ENCODE data around the gene MLN. TPM values are rescaled to one million over a fixed set of nuclear protein-coding genes. Genes with fewer than 3 reads are reported as not detected.

The MLN gene
- total RNA-seq, 1 experiment from 2014 or later: not detected

DNA sequence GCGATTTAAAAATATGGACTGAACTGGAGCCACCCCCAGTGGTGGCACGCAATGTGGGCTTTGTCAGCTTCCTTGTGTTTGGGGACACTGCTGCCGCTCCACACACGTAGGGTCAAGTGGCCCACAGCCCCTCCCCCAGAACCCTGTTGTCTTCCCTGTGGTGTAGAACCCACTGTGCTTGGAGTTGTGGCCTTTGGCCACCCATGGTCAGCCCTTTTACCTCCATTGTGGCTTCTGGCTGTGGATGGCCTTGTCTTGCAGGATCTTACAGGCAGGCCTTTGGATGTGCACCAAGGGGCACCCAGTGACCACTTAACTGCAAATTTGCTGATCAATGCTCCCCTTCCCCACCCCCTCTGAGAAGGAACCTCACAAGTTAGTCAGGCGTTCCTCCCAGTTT, 12.9 kb downstream of the MLN start:
- H3K9me3 Mint-ChIP-seq: no peaks in the 10 kb centered on the region
- H2BK15ac ChIP-seq (ENCODE audit: low read depth, low read length): no peak overlapping the region
- no peak overlapping the region for H3K56ac ChIP-seq (ENCODE audit: insufficient read length, low read depth, low read length)
- H4K91ac ChIP-seq (ENCODE audit: insufficient read length, low read depth, low read length): no peak overlapping the region
- peaks cover 2 to 7% (median 5%) of the 10 kb centered on the region in 3 experiments; a peak in 5 of 7 replicates for H3K36me3 Mint-ChIP-seq (ENCODE audit: insufficient read depth in 1 of 3, low read depth in 3 of 3)
- H3K23me2 ChIP-seq (ENCODE audit: insufficient read length, low read depth, low read length, poor library complexity, severe bottlenecking): peaks cover 8% of the 10 kb centered on the region
- H3K18ac ChIP-seq (ENCODE audit: insufficient read length, low read depth, low read length): no peak overlapping the region
- peak overlapping the region; percentile 47 to 89 (median 78); a peak in 5 of 7 replicates for H3K27ac Mint-ChIP-seq
- H3K79me1 ChIP-seq (ENCODE audit: insufficient read depth, low read depth, low read length, poor library complexity, severe bottlenecking): no peaks in the 10 kb centered on the region
- WGBS (ENCODE audit: extremely low coverage, insufficient read length, low lambda C conversion rate): no CpG with 5 or more reads among the region's 5 CpGs
- no peak overlapping the region for H3K14ac ChIP-seq (ENCODE audit: insufficient read depth, low read length)
- H3K27me3 ChIP-seq (ENCODE audit: insufficient read depth, low read length): no peaks in the 10 kb centered on the region
- H2BK5ac ChIP-seq (ENCODE audit: insufficient read length, low read length): no peak overlapping the region
- no peak for DNase-seq
- peak overlapping the region in 1 of 2 experiments; percentile 37; a peak in 1 of 5 replicates for H3K4me3 Mint-ChIP-seq
- no peak overlapping the region for H2BK120ac ChIP-seq (ENCODE audit: low read depth, low read length, poor library complexity, severe bottlenecking)
- H3K27ac ChIP-seq (ENCODE audit: insufficient read length, low read depth, low read length): no peak overlapping the region
- TF ChIP-seq, protein P1, sequence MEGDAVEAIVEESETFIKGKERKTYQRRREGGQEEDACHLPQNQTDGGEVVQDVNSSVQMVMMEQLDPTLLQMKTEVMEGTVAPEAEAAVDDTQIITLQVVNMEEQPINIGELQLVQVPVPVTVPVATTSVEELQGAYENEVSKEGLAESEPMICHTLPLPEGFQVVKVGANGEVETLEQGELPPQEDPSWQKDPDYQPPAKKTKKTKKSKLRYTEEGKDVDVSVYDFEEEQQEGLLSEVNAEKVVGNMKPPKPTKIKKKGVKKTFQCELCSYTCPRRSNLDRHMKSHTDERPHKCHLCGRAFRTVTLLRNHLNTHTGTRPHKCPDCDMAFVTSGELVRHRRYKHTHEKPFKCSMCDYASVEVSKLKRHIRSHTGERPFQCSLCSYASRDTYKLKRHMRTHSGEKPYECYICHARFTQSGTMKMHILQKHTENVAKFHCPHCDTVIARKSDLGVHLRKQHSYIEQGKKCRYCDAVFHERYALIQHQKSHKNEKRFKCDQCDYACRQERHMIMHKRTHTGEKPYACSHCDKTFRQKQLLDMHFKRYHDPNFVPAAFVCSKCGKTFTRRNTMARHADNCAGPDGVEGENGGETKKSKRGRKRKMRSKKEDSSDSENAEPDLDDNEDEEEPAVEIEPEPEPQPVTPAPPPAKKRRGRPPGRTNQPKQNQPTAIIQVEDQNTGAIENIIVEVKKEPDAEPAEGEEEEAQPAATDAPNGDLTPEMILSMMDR (conservative IDR thresholded peaks at IDR 0.05): no peak
- peaks cover 5% of the 10 kb centered on the region; the same call in 1 of the 2 replicates for H3K79me2 ChIP-seq (ENCODE audit: insufficient read depth, low read length)
- no peak overlapping the region for H3T11ph ChIP-seq (ENCODE audit: low read length)
- no peak overlapping the region for H3K23ac ChIP-seq (ENCODE audit: insufficient read length, low read depth, low read length)
- H3K9ac ChIP-seq (ENCODE audit: extremely low read depth, insufficient read length, low read length): no peak overlapping the region
- H3K9me3 ChIP-seq (ENCODE audit: control insufficient read depth, low read depth, low read length): no peaks in the 10 kb centered on the region
- H2AK5ac ChIP-seq (ENCODE audit: insufficient read length, low read length): no peak overlapping the region
- no peak overlapping the region for H4K8ac ChIP-seq (replicated peaks; ENCODE audit: insufficient read length, low read depth, low read length)
- no peak overlapping the region for H3K4me2 ChIP-seq (ENCODE audit: insufficient read depth, insufficient read length, low read length)
- H3K27me3 Mint-ChIP-seq (ENCODE audit: low read depth): no peaks in the 10 kb centered on the region; the same call in 1 of the 2 replicates
- H2BK20ac ChIP-seq (ENCODE audit: low read depth, low read length, poor library complexity, severe bottlenecking): no peak overlapping the region
- no peak overlapping the region for H4K5ac ChIP-seq (ENCODE audit: insufficient read length, low read depth, low read length)
- no peaks in the 10 kb centered on the region for H4K20me1 ChIP-seq (ENCODE audit: control insufficient read depth, insufficient read depth, insufficient read length)
- no peak overlapping the region for H2AFZ ChIP-seq (ENCODE audit: low read length)
- H3K4ac ChIP-seq (ENCODE audit: low read depth, low read length): no peak overlapping the region
- no peak overlapping the region for H2BK12ac ChIP-seq (ENCODE audit: insufficient read length, low read depth, low read length)
- H3K4me1 ChIP-seq (ENCODE audit: insufficient read depth, low read length): peaks cover 18% of the 10 kb centered on the region
- H3K4me1 Mint-ChIP-seq: peaks cover 82 to 85% of the 10 kb centered on the region in 2 experiments

All from H9 (cell line).